HG03565 (cell line): ENCODE results near the gene GDF11.

Experiments used
- ATAC-seq: cut with Tn5 transposase; IDR thresholded peaks from one replicate; pipeline ENCODE4 v1.9.1; 2021; ENCODE audit warnings: mild to moderate bottlenecking, moderate library complexity; ENCODE audit not compliant: unreplicated experiment

The GDF11 gene

GRCh38 chr12:55742719-55743405 is at the start of gene GDF11:
GDF11 (plus strand) TSS chr12:55743122; CDS start chr12:55743317, 195 bp downstream.
- no peak for ATAC-seq

DNA sequence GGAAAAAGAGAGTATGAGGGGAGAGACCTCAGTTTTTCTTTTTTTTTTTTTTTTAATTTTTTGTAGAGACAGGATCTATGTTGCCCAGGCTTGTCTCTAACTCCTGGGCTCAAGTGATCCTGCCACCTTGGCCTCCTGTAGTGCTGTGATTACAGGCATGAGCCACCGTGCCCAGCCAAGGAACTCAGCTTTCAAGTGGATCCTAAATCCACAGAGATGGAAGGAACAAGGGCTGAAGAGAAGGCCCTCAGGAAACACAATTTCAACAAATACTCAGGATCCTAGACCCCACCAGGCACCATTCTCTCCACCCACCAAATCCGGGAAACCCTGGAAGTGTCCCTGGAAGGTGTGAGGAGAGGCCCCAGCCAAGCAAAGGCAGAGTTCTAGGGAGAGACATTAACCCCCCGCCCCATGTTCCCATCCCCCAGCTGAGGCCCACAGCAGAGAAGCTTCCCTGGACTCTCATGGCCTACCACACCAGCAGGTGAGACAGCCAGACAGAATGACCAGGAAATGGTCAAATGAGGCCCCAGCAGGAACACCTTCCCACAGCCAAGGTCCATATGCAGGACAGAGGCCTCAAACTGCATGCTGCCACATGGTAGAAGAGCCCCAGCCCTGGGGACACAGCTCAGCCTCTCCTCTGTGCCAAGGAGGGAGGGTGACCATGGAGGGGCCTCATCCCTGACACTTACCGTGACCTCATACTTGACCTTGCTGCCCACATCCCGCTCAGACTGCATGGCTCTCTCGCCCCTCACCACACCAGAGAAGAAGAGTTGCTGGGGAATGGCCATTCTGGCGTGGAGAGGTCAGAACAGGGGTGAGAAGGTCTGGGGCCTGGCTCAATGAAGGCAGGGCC is 49.4 kb upstream of the GDF11 start:
- ATAC-seq = no peak

- no peak for ATAC-seq
Observed at GRCh38 chr12:55694188-55694515, 48.8 kb upstream of the GDF11 start.

DNA sequence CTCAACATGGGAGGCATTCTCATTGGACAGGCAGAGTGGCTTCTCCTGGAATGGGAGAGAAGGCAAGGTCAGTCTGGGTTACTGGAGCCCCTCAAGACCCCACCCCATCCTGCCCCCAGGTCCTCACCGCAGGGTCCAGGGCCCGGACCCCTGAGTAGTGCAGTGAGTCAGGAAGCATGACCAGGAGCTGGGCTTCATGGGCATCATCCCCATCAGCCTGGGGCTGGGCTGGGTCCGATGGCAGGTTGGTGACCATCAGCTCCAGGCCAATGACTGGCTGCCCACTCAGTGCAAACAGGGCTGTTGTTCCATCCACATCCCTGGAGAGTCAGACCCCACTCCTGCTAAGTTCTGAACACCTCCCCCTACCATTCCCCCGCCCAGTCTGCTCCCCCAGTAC is 48.3 kb upstream of the GDF11 start:
- no peak for ATAC-seq

DNA sequence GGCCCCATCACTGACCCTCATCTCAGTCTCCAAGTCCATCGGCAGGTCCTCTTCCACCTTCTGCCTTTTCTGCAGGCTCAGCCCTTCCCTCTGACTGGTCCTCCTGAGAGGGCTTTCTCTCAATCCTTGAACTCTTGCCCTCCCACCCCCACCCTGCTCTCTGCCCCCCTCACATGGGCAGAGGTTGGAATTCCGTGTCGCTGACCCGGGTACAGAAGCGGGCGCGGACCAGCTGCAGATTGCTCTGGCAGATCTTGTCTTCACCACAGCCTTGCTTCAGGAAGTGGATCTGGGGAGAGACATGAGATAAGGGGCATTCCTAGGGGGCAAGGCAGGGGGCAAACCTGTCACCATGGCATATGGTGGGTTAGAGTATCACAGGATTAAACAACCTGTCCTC is 47.6 kb upstream of the GDF11 start:
- no peak for ATAC-seq

DNA sequence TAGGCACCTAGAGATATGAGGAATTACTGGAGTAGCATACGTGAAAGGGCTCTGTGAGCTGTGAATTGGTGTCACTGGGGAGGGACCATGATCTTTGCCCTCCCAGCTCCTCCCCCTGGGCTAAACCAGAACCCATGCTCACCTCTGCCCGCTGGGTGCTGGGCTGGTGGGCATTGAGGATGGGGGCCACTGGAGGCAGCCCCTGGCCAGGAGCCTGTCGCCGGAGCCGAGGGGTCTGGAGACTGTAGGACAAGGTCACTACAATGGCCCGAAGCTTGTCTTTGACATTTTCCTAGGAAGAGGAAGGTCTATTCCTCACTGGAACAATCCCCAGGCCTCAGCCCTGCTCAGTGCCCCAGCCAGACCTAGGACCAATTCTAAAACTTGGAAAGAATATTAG is 46.8 kb upstream of the GDF11 start:
- ATAC-seq = no peak

- ATAC-seq = no peak
Observed at GRCh38 chr12:55696796-55697462, 46.0 kb upstream of the GDF11 start.

GRCh38 chr12:55697686-55698085 is 45.2 kb upstream of the GDF11 start:
- ATAC-seq = no peak

- ATAC-seq = no peak
Observed at GRCh38 chr12:55698241-55698955, 44.5 kb upstream of the GDF11 start.

DNA sequence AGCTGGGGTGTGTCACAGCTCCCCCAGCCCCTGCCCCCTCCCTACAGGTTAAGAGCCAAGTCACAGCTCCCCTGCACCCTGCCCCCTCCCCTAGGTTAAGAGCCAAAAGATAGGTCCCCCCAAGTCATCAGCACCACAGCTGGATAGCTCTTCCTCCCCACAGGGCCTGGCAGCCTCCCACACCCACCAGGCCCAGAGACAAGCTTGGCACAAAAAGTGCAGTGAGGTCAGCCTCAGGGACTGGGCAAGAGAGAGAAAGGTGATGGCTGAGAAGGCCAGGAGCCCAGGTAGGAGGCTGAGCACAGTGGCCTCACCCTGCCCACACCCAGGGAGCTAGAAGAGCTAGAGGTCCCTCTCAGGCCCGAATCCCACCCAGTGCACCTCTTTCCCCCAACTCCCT is 44.0 kb upstream of the GDF11 start:
- ATAC-seq = no peak

DNA sequence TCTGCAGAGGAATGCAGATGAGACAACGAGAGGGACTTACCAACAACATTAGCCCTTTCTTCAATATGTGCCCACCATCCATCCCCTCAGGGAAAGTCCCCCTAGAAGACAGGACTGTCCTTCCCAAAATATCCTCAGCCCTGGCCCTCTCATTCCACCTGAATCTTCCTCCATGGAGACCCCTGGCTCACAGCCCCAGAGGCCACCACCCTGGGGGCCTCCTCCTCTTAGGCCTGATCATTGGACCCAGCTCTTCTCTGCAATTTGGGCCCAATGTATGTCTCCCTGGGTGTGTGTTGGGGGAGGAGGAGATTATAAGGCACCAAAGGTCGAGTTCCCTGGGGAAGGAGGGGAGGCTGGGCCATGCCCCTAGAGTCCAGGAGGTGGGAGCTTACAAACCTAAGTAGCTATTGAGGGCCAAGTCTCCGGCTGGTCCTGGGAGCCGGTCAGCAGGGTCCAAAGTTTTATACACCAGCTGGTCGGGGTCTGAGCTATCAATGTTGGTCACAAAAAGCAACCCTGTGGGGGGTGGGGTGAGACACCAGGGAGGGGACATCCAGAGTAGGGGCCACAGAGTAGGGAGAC is 43.4 kb upstream of the GDF11 start:
- no peak for ATAC-seq

- no peak for ATAC-seq
Observed at GRCh38 chr12:55700255-55701018, 42.5 kb upstream of the GDF11 start.

- ATAC-seq = no peak
Observed at GRCh38 chr12:55702861-55703260, 40.1 kb upstream of the GDF11 start.

GRCh38 chr12:55703288-55703687 is 39.6 kb upstream of the GDF11 start:
- no peak for ATAC-seq

- no peak for ATAC-seq
Observed at GRCh38 chr12:55703901-55704761, 38.8 kb upstream of the GDF11 start.

DNA sequence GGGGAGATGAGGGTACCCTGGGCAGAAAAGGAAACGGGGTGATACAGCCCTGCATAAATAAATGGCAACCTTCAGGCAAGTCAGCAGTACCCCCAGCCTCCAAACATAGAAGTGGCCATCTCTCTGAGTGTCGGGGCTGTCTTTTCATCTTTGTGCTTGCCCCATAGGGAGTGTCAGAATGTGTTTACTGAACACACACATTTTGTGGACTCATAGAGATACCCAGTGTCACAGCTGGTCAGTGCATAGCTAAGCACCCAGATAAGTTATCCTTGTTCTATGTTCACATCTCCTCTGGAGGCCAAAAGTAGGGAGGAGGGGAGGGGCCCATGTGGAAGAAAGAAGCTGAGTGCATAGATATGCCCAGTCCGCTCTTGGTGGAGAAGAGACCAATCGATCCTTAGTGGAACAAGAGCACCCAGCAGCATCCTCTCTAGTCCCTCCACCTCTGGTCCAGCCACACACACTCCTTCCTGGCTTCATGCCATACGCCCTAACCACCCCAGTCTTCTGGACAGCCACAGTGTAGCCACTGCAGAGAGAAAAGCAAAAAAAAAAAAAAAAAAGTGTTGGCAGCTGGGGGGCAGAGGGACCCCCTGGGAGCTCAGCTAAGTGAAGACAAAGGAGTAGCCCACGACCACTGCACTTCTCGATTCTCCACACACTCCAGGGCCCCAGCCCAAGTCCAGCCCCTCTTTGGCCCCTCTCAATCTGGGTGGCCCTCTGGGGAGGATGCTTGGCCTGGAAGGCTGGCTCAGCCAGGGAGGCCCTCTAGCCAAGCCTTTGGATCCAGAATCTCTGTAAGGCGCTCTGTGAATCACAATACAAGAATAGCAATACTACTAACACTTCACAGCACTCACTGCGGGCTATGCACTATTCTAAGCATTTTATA is 37.9 kb upstream of the GDF11 start:
- ATAC-seq = no peak

GRCh38 chr12:55705782-55706402 is 37.0 kb upstream of the GDF11 start:
- no peak for ATAC-seq
